ENCODE data around the gene INPP5A. TPM values are rescaled to one million over a fixed set of nuclear protein-coding genes. Genes with fewer than 3 reads are reported as not detected.
"Not testable (repeated sequence)": the region's sequence is repeated elsewhere in the genome, so short reads cannot be mapped to it uniquely, and the experiment has no call there.

INPP5A gene
- total RNA-seq, 1 experiment from 2014 or later, result 14.7 TPM

GRCh38 chr10:132571650-132572544 is 34.3 kb downstream of the INPP5A start:
- Mint-ChIP-seq H3K4me1 (ENCODE audit: insufficient read depth, unreplicated experiment) (peaks cover 6% of the 10 kb centered on the region), H3K27ac (ENCODE audit: low read depth, unreplicated experiment) (no peak overlapping the region), H3K27me3 (ENCODE audit: insufficient read depth, unreplicated experiment) (no peaks in the 10 kb centered on the region), H3K9me3 (ENCODE audit: unreplicated experiment) (no peaks in the 10 kb centered on the region), H3K36me3 (ENCODE audit: insufficient read depth, unreplicated experiment) (peaks cover 7% of the 10 kb centered on the region), H3K4me3 (ENCODE audit: unreplicated experiment) (peak overlapping the region; percentile 35)
- peak; percentile 95 for DNase-seq (ENCODE audit: unreplicated experiment)
- no peak for TF ChIP-seq CTCF (IDR thresholded peaks at IDR 0.05; ENCODE audit: unreplicated experiment)
- no TSS peak for BruUV-seq (replicated peaks)
- ChIA-PET POLR2A (interaction anchor here (0.6 to 2.4 kb wide), 8 partner anchors 9 to 346 kb away, joined by 3 to 8 read pairs (median 3); no protein-coding TSS in a partner anchor), CTCF (interaction anchor here (0.6 to 1.3 kb wide), 4 partner anchors 30 to 84 kb away, joined by 3 to 4 read pairs (median 4); no protein-coding TSS in a partner anchor)
- intact Hi-C loops (cut with micrococcal nuclease), result loop anchor here (1.0 kb wide), 1 partner anchor 19 kb away; no protein-coding TSS in a partner anchor

- ChIA-PET POLR2A (interaction anchor here (0.6 to 2.4 kb wide), 4 partner anchors 19 to 40 kb away, joined by 3 to 8 read pairs (median 6); no protein-coding TSS in a partner anchor), CTCF (interaction anchor here (0.6 kb wide), 1 partner anchor 59 kb away, joined by 4 read pairs; no protein-coding TSS in a partner anchor)
- peak; percentile 13 for DNase-seq (ENCODE audit: unreplicated experiment)
- H3K4me1 Mint-ChIP-seq (ENCODE audit: insufficient read depth, unreplicated experiment), result peaks cover 6% of the 10 kb centered on the region
- no peak for TF ChIP-seq CTCF (IDR thresholded peaks at IDR 0.05; ENCODE audit: unreplicated experiment)
- H3K27me3 Mint-ChIP-seq (ENCODE audit: insufficient read depth, unreplicated experiment), result no peaks in the 10 kb centered on the region
- no peak overlapping the region for H3K27ac Mint-ChIP-seq (ENCODE audit: low read depth, unreplicated experiment)
- no peaks in the 10 kb centered on the region for H3K9me3 Mint-ChIP-seq (ENCODE audit: unreplicated experiment)
- intact Hi-C loops (cut with micrococcal nuclease), result loop anchor here (1.0 kb wide), 1 partner anchor 19 kb away; no protein-coding TSS in a partner anchor
- H3K36me3 Mint-ChIP-seq (ENCODE audit: insufficient read depth, unreplicated experiment), result peaks cover 7% of the 10 kb centered on the region
- no peak overlapping the region for H3K4me3 Mint-ChIP-seq (ENCODE audit: unreplicated experiment)
- BruUV-seq (replicated peaks), result no TSS peak
Measured at GRCh38 chr10:132572545-132572937, 35.0 kb downstream of the INPP5A start.

GRCh38 chr10:132572946-132573345 is 35.4 kb downstream of the INPP5A start:
- intact Hi-C loops (cut with micrococcal nuclease), result loop anchor here (1.0 kb wide), 1 partner anchor 18 kb away; no protein-coding TSS in a partner anchor
- POLR2A ChIA-PET, result interaction anchor here (2.4 kb wide), 1 partner anchor 18 kb away, joined by 8 read pairs; no protein-coding TSS in a partner anchor
- not testable (repeated sequence) for H3K27ac Mint-ChIP-seq (ENCODE audit: low read depth, unreplicated experiment); DNase-seq (ENCODE audit: unreplicated experiment); H3K4me3 Mint-ChIP-seq (ENCODE audit: unreplicated experiment); H3K9me3 Mint-ChIP-seq (ENCODE audit: unreplicated experiment); H3K36me3 Mint-ChIP-seq (ENCODE audit: insufficient read depth, unreplicated experiment); H3K27me3 Mint-ChIP-seq (ENCODE audit: insufficient read depth, unreplicated experiment); H3K4me1 Mint-ChIP-seq (ENCODE audit: insufficient read depth, unreplicated experiment); BruUV-seq (replicated peaks)
- CTCF ChIA-PET, result interaction anchor here (0.6 kb wide), 1 partner anchor 59 kb away, joined by 4 read pairs; no protein-coding TSS in a partner anchor

GRCh38 chr10:132574288-132574687 is 36.7 kb downstream of the INPP5A start:
- intact Hi-C loops (cut with micrococcal nuclease), result no loop called here
- peaks cover 6% of the 10 kb centered on the region for H3K4me1 Mint-ChIP-seq (ENCODE audit: insufficient read depth, unreplicated experiment)
- no peak for DNase-seq (ENCODE audit: unreplicated experiment)
- no peak overlapping the region for H3K27ac Mint-ChIP-seq (ENCODE audit: low read depth, unreplicated experiment)
- no peak for TF ChIP-seq CTCF (IDR thresholded peaks at IDR 0.05; ENCODE audit: unreplicated experiment)
- no peaks in the 10 kb centered on the region for H3K9me3 Mint-ChIP-seq (ENCODE audit: unreplicated experiment)
- BruUV-seq (replicated peaks), result no TSS peak
- ChIA-PET POLR2A (no interaction called here), CTCF (no interaction called here)
- H3K4me3 Mint-ChIP-seq (ENCODE audit: unreplicated experiment), result no peak overlapping the region
- no peaks in the 10 kb centered on the region for H3K27me3 Mint-ChIP-seq (ENCODE audit: insufficient read depth, unreplicated experiment)
- H3K36me3 Mint-ChIP-seq (ENCODE audit: insufficient read depth, unreplicated experiment), result peaks cover 7% of the 10 kb centered on the region
